Common myeloid progenitor, CD34-positive (primary cell): ENCODE results near the gene LIMS2.

Source experiments
- CTCF ChIA-PET: fragments of 350-600 bp; sonication (Branson Sonifier 250); formaldehyde crosslinking; loops from one replicate; lab custom pipeline; 2021; ENCODE audit warnings: antibody characterized with exemption; lab: Charles Lee
- POLR2A ChIA-PET: fragments of 350-600 bp; sonication (Branson Sonifier 250); formaldehyde crosslinking; loops from one replicate; lab custom pipeline; 2021; ENCODE audit warnings: antibody characterized with exemption; lab: Charles Lee
- DNase-seq, 3 donors: peaks; one replicate each; pipeline versions ENCODE4 v3.0.0 to v3.0.0-alpha.2; 2013
- H3K27ac ChIP-seq, 2 experiments: 1 replicate in 1 of 2; 2 replicates in 1 of 2; pipeline ENCODE4 v1.7.0; 2013; ENCODE audit warnings: inconsistent platforms in 2 of 2, low read length in 2 of 2, mild to moderate bottlenecking in 2 of 2, low read depth in 1 of 2, moderate library complexity in 1 of 2; ENCODE audit not compliant: severe bottlenecking in 2 of 2, insufficient read depth in 1 of 2, poor library complexity in 1 of 2
- H3K27me3 ChIP-seq, 5 experiments: replicated peaks in 2 of 5; 1 replicate in 3 of 5; 2 replicates in 2 of 5; pipeline versions ENCODE4 v1.6.1 to v1.7.0; 2013; ENCODE audit warnings: low read length in 4 of 5, mild to moderate bottlenecking in 2 of 5, moderate library complexity in 2 of 5, inconsistent platforms in 1 of 5; ENCODE audit not compliant: insufficient read depth in 5 of 5, control insufficient read depth in 4 of 5
- H3K36me3 ChIP-seq, 4 experiments: 1 replicate in 2 of 4; 2 replicates in 2 of 4; pipeline versions ENCODE4 v1.6.1 to v1.7.0; 2013; ENCODE audit warnings: low read length in 3 of 4, control low read depth in 1 of 4, mild to moderate bottlenecking in 1 of 4; ENCODE audit not compliant: control insufficient read depth in 4 of 4, insufficient read depth in 4 of 4
- H3K4me1 ChIP-seq, 4 experiments: 1 replicate in 3 of 4; 2 replicates in 1 of 4; pipeline versions ENCODE4 v1.6.1 to v1.7.1; 2013; ENCODE audit warnings: low read length in 3 of 4, mild to moderate bottlenecking in 3 of 4, control low read depth in 1 of 4, inconsistent platforms in 1 of 4, moderate library complexity in 1 of 4; ENCODE audit not compliant: control insufficient read depth in 4 of 4, insufficient read depth in 4 of 4; ENCODE audit errors: control extremely low read depth in 1 of 4
- H3K4me3 ChIP-seq, 7 experiments: 1 replicate in 4 of 7; 2 replicates in 3 of 7; pipeline versions ENCODE4 v1.5.1 to v1.7.0; 2013; ENCODE audit warnings: mild to moderate bottlenecking in 7 of 7, low read length in 6 of 7, moderate library complexity in 6 of 7, inconsistent platforms in 2 of 7, low read depth in 2 of 7, control low read depth in 1 of 7; ENCODE audit not compliant: insufficient read depth in 4 of 7, control insufficient read depth in 1 of 7; ENCODE audit errors: extremely low read depth in 1 of 7
- H3K9me3 ChIP-seq, 5 experiments: 1 replicate in 4 of 5; 2 replicates in 1 of 5; pipeline versions ENCODE4 v1.6.1 to v1.7.1; 2013; ENCODE audit warnings: low read length in 4 of 5, mild to moderate bottlenecking in 2 of 5, inconsistent platforms in 1 of 5, low read depth in 1 of 5, moderate library complexity in 1 of 5; ENCODE audit not compliant: control insufficient read depth in 4 of 5, insufficient read depth in 2 of 5; ENCODE audit errors: control extremely low read depth in 1 of 5
- WGBS: methylation state at CpG from one replicate; pipeline ENCODE4 v1.1.5; 2013; ENCODE audit not compliant: insufficient coverage; 5-methylcytosine and 5-hydroxymethylcytosine counted together

Gene LIMS2

GRCh38 chr2:127661072-127661649 lies 14.2 kb downstream of the LIMS2 start:
- CTCF ChIA-PET, result no interaction called here
- POLR2A ChIA-PET, result no interaction called here
- H3K27me3 ChIP-seq, result peaks cover 6 to 40% (median 20%) of the 10 kb centered on the region in 5 experiments
- no peak overlapping the region for H3K4me3 ChIP-seq
- H3K27ac ChIP-seq, result no peak overlapping the region
- no peaks in the 10 kb centered on the region for H3K9me3 ChIP-seq
- DNase-seq, result no peak
- H3K4me1 ChIP-seq, result peaks cover 0 to 14% (median 10%) of the 10 kb centered on the region in 4 experiments
- WGBS, result 100% methylated on average over 10 of the region's 14 CpGs
- no peaks in the 10 kb centered on the region for H3K36me3 ChIP-seq

- H3K4me1 ChIP-seq, result peaks cover 0 to 14% (median 10%) of the 10 kb centered on the region in 4 experiments
- POLR2A ChIA-PET, result no interaction called here
- no peaks in the 10 kb centered on the region for H3K9me3 ChIP-seq
- H3K27ac ChIP-seq, result no peak overlapping the region
- CTCF ChIA-PET, result interaction anchor here (1.5 kb wide), 1 partner anchor 69 kb away, joined by 4 read pairs; no protein-coding TSS in a partner anchor
- 95% methylated on average over 10 of the region's 10 CpGs for WGBS
- no peaks in the 10 kb centered on the region for H3K36me3 ChIP-seq
- DNase-seq, result no peak
- H3K27me3 ChIP-seq, result peaks cover 0 to 30% (median 15%) of the 10 kb centered on the region in 5 experiments
- H3K4me3 ChIP-seq, result no peak overlapping the region
Measured at GRCh38 chr2:127660291-127660578, 15.1 kb downstream of the LIMS2 start.

GRCh38 chr2:127659408-127660290 lies 15.7 kb downstream of the LIMS2 start:
- Histone ChIP-seq H3K27me3 (peaks cover 0 to 24% (median 12%) of the 10 kb centered on the region in 5 experiments), H3K4me3 (peak overlapping the region in 1 of 7 experiments; percentile 16), H3K36me3 (no peaks in the 10 kb centered on the region), H3K27ac (no peak overlapping the region), H3K4me1 (peaks cover 0 to 14% (median 10%) of the 10 kb centered on the region in 4 experiments), H3K9me3 (no peaks in the 10 kb centered on the region)
- POLR2A ChIA-PET, result no interaction called here
- CTCF ChIA-PET, result interaction anchor here (0.8 to 1.5 kb wide), 2 partner anchors 10 to 68 kb away, joined by 3 to 4 read pairs; no protein-coding TSS in a partner anchor
- 92% methylated on average over 9 of the region's 14 CpGs for WGBS
- DNase-seq, result peak; percentile 15 to 75 (median 63)

- DNase-seq, result no peak
- ChIA-PET POLR2A (no interaction called here), CTCF (interaction anchor here (0.8 to 1.5 kb wide), 2 partner anchors 9 to 67 kb away, joined by 3 to 4 read pairs; no protein-coding TSS in a partner anchor)
- Histone ChIP-seq H3K27me3 (peaks cover 0 to 16% (median 9%) of the 10 kb centered on the region in 5 experiments), H3K4me1 (peaks cover 0 to 14% (median 6%) of the 10 kb centered on the region in 4 experiments), H3K36me3 (no peaks in the 10 kb centered on the region), H3K9me3 (no peaks in the 10 kb centered on the region), H3K4me3 (no peak overlapping the region), H3K27ac (no peak overlapping the region)
- over 99% methylated on average over 13 of the region's 20 CpGs for WGBS
Measured at GRCh38 chr2:127658641-127659407, 16.5 kb downstream of the LIMS2 start.

GRCh38 chr2:127658146-127658545 lies 17.2 kb downstream of the LIMS2 start:
- DNase-seq, result no peak
- CTCF ChIA-PET, result interaction anchor here (1.3 to 2.0 kb wide), 2 partner anchors 10 to 19 kb away, joined by 4 to 6 read pairs; no protein-coding TSS in a partner anchor
- peaks cover 0 to 9% (median 4%) of the 10 kb centered on the region in 5 experiments for H3K27me3 ChIP-seq
- H3K27ac ChIP-seq, result no peak overlapping the region
- POLR2A ChIA-PET, result no interaction called here
- no peak overlapping the region for H3K4me3 ChIP-seq
- 95% methylated on average over 2 of the region's 6 CpGs for WGBS
- H3K4me1 ChIP-seq, result peaks cover 0 to 18% (median 7%) of the 10 kb centered on the region in 4 experiments
- no peaks in the 10 kb centered on the region for H3K36me3 ChIP-seq
- H3K9me3 ChIP-seq, result no peaks in the 10 kb centered on the region

GRCh38 chr2:127657232-127657595 lies 18.1 kb downstream of the LIMS2 start:
- no peak for DNase-seq
- no peaks in the 10 kb centered on the region for H3K9me3 ChIP-seq
- no peak overlapping the region for H3K27ac ChIP-seq
- H3K36me3 ChIP-seq, result no peaks in the 10 kb centered on the region
- H3K27me3 ChIP-seq, result peaks cover 0 to 3% (median 0%) of the 10 kb centered on the region in 5 experiments
- WGBS, result 92% methylated on average over 17 of the region's 17 CpGs
- H3K4me3 ChIP-seq, result no peak overlapping the region
- ChIA-PET POLR2A (no interaction called here), CTCF (interaction anchor here (1.3 to 2.0 kb wide), 2 partner anchors 9 to 19 kb away, joined by 4 to 6 read pairs; no protein-coding TSS in a partner anchor)
- peaks cover 0 to 27% (median 16%) of the 10 kb centered on the region in 4 experiments for H3K4me1 ChIP-seq
